ENCODE measurements around the gene JMJD1C.

Gene JMJD1C

DNA sequence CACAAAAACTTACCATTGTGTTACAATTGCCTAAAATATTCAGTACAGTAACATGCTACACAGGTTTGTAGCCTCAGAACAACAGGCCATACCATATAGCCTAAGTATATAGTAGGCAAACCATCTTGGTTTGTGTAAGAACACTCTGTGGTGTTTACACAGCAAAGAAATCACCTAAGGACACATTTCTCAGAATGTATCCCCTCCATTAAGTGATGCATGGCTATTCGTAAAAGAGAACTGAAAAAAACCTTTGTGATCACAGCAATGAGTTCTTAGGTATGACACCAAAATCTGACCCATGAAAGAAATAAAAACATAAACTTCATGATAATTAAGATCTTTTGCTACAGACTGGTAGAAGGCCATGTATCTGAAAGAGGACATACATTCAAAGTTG is 121.5 kb downstream of the JMJD1C start:
- TF ChIP-seq, protein P1, sequence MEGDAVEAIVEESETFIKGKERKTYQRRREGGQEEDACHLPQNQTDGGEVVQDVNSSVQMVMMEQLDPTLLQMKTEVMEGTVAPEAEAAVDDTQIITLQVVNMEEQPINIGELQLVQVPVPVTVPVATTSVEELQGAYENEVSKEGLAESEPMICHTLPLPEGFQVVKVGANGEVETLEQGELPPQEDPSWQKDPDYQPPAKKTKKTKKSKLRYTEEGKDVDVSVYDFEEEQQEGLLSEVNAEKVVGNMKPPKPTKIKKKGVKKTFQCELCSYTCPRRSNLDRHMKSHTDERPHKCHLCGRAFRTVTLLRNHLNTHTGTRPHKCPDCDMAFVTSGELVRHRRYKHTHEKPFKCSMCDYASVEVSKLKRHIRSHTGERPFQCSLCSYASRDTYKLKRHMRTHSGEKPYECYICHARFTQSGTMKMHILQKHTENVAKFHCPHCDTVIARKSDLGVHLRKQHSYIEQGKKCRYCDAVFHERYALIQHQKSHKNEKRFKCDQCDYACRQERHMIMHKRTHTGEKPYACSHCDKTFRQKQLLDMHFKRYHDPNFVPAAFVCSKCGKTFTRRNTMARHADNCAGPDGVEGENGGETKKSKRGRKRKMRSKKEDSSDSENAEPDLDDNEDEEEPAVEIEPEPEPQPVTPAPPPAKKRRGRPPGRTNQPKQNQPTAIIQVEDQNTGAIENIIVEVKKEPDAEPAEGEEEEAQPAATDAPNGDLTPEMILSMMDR (IDR thresholded peaks at IDR 0.05) = no peak

DNA sequence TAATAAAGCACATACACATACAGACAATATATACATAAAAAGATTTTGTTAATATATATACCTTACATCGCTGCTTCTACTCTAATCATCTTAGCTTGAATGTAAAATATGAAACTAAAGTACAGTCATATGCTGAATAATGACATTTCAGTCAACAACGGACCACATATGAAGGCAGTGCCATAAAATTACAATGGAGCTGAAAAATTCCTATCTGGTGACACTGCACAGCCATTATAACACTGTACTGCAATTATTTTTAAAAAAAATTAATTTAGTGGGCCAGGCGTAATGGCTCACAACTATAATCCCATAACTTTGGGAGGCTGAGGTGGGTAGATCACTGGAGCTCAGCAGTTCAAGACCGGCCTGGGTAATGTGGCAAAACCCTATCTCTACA is 122.3 kb downstream of the JMJD1C start:
- TF ChIP-seq, protein P1 (IDR thresholded peaks at IDR 0.05) = no peak

DNA sequence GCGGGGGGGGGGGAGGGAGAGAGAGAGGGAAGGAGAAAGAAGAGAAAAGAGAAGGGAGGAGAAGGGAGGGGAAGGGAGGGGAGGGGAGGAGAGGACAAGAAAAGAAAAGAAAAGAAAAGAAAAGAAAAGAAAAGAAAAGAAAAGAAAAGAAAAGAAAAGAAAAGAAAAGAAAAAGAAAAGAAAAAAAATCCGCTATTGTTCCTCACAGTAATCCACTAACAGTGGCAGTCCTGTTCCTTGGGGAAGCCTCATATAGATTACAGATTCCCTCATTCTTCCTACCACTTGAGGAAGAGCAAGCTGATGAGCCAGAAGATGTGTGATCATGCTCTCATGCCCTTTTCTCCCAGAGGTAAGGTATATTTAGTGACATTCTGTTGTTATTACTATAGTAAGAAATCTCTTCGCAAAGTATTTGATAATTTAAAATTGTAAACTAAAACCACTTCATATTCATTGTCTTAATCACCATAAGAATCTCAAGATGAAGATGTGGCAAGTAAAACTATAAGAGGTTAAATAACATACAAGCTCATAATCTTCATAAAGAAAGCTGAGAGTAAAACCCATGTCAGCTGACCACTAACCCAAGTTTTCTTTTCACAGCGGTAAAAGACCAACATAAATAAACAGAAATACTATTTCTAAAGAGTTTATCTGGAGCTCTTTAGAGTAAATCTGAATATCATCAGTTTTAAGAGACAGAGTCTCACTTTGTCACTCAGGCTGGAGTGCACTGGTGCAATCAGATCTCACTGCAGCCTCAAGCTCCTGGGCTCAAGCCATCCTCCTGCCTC is 128.1 kb downstream of the JMJD1C start:
- TF ChIP-seq, protein P1 (IDR thresholded peaks at IDR 0.05) = no peak

DNA sequence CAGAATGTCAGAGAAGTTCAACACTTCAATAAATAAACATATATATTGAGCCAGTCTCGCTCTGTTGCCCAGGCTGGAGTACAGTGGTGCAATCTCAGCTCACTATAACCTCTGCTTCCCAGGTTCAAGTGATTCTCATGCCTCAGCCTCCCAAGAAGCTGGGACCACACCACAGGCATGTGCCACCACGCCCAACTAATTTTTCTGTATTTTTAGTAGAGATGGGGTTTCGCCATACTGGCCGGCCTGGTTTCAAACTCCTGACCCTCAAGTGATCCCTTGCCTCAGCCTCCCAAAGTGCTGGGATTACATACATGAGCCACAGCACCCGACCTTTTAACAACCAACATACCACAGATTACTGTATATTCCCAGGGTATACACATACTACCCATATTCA is 134.2 kb downstream of the JMJD1C start:
- TF ChIP-seq, protein P1 (IDR thresholded peaks at IDR 0.05) = no peak

DNA sequence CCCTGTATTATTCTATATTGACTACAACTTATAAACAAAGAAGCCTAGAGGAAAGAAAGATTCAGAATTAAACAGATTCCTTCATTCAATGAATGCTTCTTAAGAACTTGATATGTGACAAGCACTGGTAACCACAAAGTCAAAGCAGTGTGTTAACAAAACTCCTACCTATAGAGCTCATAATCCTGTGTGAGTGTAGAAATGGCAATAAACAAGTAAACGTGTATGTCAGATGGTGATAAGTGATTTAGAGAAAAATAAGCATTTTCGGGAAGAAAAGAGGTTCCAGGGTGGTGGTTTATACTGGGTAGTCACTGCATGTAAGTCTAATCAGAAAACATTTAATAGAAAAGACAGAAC is 141.3 kb downstream of the JMJD1C start:
- TF ChIP-seq, protein P1 (IDR thresholded peaks at IDR 0.05) = no peak

DNA sequence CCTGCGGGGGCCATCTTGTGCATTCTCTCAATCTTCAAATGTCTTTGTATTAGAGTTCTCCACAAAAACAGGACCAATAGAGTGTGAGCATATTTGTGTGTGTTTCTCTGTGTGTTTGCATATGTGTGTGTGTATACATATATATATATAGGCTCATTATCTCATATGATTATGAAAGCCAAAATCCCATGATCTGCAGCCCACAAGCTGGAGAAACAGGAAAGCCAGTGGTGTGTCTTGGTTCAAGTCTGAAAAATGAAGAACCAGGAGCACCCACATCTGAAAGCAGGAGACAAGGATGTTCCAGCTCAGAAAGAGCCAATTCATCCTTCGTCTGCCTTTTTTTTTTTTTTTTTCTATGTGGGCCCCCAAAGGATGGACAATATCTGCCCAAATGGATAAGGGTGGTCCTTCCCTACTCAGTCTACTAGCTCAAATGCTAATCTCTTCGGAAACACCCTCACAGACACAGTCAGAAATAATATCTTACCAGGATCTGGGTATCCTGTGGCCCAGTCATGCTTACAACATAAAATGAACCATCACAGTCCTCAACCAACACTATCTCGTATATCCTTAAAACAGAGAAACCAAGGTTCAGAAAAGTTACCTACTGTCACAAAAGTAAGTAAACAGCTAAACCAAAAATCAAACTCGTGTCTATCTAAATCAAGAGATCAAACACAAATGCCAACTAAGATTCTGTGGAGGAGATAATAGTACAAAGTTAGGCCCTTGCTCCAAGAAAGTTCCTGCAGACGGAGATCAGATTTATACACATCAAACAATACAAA is 141.9 kb downstream of the JMJD1C start:
- TF ChIP-seq, protein P1 (IDR thresholded peaks at IDR 0.05) = no peak

DNA sequence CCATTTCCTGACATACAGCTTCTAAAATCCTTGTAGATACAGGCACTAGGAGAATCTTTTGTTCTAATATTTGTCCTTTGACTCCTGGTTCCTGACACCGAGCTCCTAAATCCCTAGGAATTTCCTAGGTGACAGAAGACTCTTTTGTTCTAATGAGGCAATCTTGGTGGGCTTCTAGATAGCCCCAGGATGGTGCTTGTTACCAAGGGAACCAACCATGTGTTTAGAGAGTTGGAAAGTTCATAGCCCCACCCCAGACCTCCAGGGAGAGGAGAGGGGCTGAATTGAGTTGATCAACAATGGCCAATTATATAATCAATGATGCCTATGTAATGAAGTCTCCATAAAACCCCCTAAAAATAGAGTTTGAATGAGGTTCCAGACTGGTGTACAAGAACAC is 145.1 kb downstream of the JMJD1C start:
- TF ChIP-seq, protein P1 (IDR thresholded peaks at IDR 0.05) = no peak

Data from LNCAP (cell line).